NCI-H1417 (cell line): Measurements from ENCODE around the gene ALKBH7.
A peak's percentile ranks its signal among the peaks of the same experiment; 100 is the strongest.
"Not testable (repeated sequence)": the region's sequence is repeated elsewhere in the genome, so short reads cannot be mapped to it uniquely, and the experiment has no call there.

Source experiments
- DNase-seq, 3 experiments: peaks; one replicate each; lab custom pipeline; 2025; lab: John Stamatoyannopoulos, UW

The ALKBH7 gene

GRCh38 chr19:6372594-6373095 lies at the start of gene ALKBH7:
ALKBH7 (plus strand) TSS chr19:6372794; CDS start chr19:6372821, 27 bp downstream.
- peak; percentile 92 to 100 (median 99) for DNase-seq

DNA sequence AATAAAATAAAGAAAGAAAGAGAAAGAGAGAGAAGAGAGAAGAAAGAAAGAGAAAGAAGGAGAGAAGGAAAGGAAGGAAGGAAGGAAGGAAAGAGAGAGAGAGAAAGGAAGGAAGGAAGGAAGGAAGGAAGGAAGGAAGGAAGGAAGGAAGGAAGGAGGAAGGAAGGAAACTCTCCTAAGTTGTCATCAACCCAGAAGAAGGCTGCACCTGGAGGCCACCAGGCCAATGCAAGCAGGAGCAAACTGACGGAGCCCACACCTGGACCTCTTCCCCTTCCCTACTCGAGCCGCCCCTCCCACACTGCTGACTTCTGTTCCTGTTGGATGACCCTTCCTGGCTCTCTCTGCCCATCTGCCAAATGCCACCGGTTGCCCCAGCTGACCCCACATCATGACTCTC lies 47.8 kb upstream of the ALKBH7 start:
- DNase-seq, result no peak

DNA sequence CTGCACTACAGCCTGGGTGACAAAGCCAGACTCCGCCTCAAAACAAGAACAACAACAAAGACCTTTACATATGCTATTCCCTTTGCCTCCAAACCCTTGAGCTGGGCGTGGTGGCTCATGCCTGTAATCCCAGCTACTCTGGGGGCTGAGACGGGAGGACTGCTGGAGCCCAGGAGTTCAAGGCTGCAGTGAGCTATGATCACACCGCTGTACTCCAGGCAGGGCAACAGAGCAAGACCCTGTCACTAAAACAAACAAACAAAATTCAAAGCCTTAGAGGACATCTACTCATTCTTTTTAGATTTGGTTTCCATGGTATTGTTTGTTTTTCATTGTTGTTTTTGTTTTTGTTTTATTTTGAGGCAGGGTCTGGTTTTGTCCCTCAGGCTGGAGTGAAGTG lies 47.0 kb upstream of the ALKBH7 start:
- DNase-seq, result no peak

GRCh38 chr19:6326815-6327214 lies 45.8 kb upstream of the ALKBH7 start:
- DNase-seq, result no peak

GRCh38 chr19:6333439-6333838 lies 39.2 kb upstream of the ALKBH7 start, which contains the start of gene ACER1:
ACER1 (minus strand) TSS chr19:6333612; CDS start chr19:6333551, 61 bp downstream.
- DNase-seq, result no peak

- DNase-seq, result no peak
Measured at GRCh38 chr19:6334490-6335285, 37.9 kb upstream of the ALKBH7 start.

DNA sequence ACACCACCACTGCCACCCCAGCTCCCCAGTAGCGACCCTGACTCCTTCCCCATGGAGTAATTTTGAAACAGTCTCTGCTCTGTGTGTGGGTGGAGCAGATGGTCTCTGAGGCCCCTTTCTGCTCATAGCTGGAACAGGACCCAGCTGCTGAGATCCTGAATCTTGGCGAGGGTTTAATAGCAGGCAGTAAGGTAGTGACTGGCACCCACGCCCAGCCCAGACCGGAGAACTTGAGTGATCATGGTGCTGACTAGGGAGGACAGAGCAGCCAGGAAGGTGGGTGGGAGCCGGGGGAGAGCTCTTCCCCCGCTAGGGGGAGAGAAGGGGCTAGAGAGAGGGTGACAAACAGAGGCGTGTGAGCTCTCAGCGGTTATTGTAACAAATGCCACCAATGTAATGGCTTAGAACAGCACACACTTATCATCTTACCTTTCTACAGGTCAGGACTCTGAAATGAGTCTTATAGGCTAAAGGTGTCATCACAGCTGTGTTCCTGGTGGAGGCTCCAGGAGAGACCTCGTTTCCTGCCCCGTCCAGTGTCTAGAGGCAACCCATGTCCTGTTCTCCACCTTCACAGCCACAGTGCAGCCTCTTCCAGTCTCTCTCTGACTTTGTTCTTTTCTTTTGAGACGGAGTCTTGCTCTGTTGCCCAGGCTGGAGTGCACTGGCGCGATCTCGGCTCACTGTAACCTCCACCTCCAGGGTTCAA lies 31.9 kb upstream of the ALKBH7 start:
- no peak for DNase-seq

- no peak for DNase-seq
Measured at GRCh38 chr19:6343462-6343861, 29.1 kb upstream of the ALKBH7 start.

- DNase-seq, result not testable (repeated sequence)
Measured at GRCh38 chr19:6349271-6349670, 23.3 kb upstream of the ALKBH7 start.

GRCh38 chr19:6350688-6351087 lies 21.9 kb upstream of the ALKBH7 start:
- DNase-seq, result no peak

DNA sequence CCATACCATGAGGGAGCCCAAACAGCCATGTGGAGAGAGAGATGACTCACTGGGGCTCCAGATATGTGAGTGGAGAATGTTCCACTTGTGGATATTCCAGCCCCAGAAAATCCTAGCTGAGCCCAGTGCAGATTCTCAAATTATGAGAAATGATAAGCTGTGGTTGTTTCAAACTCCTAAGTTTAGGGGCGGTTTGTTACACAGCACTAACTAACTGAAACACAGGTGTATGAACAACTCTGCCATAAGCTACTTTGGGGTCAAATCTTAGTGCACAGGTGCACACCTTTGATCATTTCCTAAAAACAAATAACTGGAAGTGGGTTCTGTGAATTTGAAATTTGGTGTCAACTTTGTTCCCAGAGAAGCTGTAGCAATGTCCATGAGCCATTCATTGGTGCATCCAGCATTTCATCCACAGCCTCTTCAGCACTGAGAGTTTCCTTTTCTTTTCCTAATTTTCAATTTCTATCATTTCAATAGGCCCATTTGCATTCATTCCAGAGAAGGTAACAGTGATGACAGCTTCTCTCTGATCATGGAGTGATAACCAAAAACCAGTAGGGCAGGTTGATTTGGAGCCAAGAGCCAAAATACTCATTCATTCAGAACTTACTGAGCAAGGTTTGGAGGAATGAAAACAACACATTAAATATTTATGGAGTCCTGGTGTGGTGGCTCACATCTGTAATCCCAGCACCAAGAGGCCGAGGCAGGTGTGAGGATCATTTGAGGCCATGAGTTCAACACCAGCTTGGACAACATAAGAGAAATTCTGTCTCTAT lies 20.0 kb upstream of the ALKBH7 start:
- DNase-seq, result no peak

DNA sequence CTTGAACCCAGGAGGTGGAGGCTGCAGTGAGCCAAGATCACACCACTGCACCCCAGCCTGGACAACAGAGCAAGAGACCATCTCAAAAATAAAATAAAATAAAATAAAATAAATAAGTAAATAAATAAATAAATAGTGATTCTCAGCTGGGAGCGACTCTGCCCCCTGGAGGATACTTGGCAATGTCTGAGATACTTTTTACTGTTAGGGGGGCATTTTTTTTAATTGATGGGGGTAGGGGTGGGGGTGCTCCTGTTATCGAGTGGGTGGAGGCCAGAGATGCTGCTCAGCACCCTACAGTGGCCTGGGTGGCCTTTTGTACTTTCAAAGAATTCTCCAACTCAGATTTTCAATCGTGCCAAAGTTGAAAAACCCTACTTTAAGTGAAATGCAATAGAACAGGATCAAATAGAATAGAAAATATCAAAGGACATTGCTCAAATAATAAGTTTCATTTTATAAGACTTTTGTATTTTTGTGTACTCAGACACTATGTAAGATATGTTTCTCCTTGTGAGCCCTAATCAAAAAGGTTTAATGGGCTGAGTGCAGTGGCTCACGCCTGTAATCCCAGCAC lies 18.4 kb upstream of the ALKBH7 start:
- DNase-seq, result no peak

DNA sequence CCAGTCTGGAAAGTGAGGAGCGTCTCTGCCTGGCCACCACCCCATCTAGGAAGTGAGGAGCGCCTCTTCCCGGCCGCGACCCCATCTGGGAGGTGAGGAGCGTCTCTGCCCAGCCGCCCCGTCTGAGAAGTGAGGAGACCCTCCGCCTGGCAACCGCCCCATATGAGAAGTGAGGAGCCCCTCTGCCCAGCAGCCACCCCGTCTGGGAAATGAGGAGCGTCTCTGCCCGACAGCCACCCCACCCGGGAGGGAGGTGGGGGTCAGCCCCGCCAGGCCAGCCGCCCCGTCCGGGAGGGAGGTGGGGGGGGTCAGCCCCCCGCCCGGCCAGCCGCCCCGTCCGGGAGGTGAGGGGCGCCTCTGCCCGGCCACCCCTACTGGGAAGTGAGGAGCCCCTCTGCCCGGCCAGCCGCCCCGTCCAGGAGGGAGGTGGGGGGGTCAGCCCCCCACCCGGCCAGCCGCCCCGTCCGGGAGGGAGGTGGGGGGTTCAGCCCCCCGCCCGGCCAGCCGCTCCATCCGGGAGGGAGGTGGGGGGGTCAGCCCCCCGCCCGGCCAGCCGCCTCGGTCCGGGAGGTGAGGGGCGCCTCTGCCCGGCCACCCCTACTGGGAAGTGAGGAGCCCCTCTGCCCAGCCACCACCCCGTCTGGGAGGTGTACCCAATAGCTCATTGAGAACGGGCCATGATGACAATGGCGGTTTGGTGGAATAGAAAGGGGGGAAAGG lies 17.1 kb upstream of the ALKBH7 start:
- not testable (repeated sequence) for DNase-seq

- no peak for DNase-seq
Measured at GRCh38 chr19:6357174-6357573, 15.4 kb upstream of the ALKBH7 start.

- no peak for DNase-seq
Measured at GRCh38 chr19:6358003-6358402, 14.6 kb upstream of the ALKBH7 start.

GRCh38 chr19:6359568-6360341 lies 12.8 kb upstream of the ALKBH7 start:
- DNase-seq, result no peak

DNA sequence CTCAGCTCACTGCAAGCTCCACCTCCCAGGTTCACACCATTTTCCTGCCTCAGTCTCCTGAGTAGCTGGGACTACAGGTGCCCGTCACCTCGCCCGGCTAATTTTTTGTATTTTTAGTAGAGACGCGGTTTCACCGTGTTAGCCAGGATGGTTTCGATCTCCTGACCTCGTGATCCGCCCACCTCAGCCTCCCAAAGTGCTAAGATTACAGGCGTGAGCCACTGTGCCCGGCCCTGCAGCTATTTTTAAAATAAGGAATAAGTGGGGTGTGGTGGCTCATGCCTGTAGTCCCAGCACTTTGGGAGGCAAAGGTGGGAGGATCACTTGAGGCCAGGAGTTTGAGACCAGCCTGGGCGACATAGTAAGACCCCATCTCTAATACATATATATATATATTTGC lies 12.1 kb upstream of the ALKBH7 start:
- not testable (repeated sequence) for DNase-seq

GRCh38 chr19:6360857-6361216 lies 11.8 kb upstream of the ALKBH7 start:
- DNase-seq, result not testable (repeated sequence)

DNA sequence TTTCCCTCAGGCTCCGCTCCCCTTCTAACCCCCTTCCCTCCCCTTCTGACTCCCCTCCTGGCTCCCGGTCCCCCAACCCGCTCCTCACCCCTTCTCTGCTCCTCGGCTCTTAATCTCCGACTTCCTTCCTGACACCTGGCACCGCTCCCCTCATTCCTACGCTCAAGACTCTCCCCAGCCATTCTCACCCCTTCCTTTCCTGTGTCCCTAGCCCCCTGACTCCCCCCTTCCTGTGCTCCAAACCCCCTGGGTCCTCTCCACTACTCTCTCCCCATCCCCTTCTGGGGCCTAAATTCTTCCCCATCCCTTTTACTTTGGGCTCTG lies 10.6 kb upstream of the ALKBH7 start:
- DNase-seq, result peak in 1 of 3 experiments; percentile 51

DNA sequence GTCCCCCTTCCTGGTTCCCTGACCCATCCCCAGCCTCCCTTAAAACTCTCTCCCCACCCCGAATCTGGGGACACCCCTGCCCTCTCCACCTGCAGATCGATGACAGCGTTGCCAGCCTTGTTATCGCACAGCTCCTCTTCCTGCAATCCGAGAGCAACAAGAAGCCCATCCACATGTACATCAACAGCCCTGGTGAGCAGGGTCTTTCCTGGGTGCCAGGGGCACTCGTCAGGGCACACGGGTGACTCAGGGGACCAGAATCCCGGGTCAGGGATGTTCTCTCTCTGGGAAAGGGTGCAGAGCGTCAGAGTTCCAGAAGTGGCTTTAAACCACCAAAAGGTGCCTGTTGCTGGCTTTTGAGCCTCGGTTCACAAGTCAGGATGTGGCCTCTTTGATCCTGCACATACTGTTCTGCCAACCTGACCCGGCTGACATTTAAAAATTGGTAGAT lies 10.2 kb upstream of the ALKBH7 start:
- DNase-seq, result no peak

- DNase-seq, result no peak
Measured at GRCh38 chr19:6364353-6364752, 8.2 kb upstream of the ALKBH7 start.
